Measurements from ENCODE around the gene TAF3.
"Not testable (repeated sequence)": the region's sequence is repeated elsewhere in the genome, so short reads cannot be mapped to it uniquely, and the experiment has no call there.

Gene TAF3

GRCh38 chr10:7972367-7972766 is 154.1 kb downstream of the TAF3 start:
- DNase-seq, result no peak

- DNase-seq, result no peak
Observed at GRCh38 chr10:7980196-7980595, 161.9 kb downstream of the TAF3 start.

- DNase-seq, result no peak
Observed at GRCh38 chr10:7982727-7983126, 164.4 kb downstream of the TAF3 start.

- DNase-seq, result no peak
Observed at GRCh38 chr10:7984325-7984724, 166.0 kb downstream of the TAF3 start.

- no peak for DNase-seq
Observed at GRCh38 chr10:7984896-7985295, 166.6 kb downstream of the TAF3 start.

- no peak for DNase-seq
Observed at GRCh38 chr10:7986851-7987250, 168.5 kb downstream of the TAF3 start.

- DNase-seq, result no peak
Observed at GRCh38 chr10:7988989-7989388, 170.7 kb downstream of the TAF3 start.

GRCh38 chr10:7998831-7999230 is 180.5 kb downstream of the TAF3 start:
- no peak for DNase-seq

- DNase-seq, result no peak
Observed at GRCh38 chr10:8004469-8005000, 186.2 kb downstream of the TAF3 start.

GRCh38 chr10:8006274-8006999 is 188.1 kb downstream of the TAF3 start:
- no peak for DNase-seq

GRCh38 chr10:8009031-8009430 is 190.7 kb downstream of the TAF3 start:
- DNase-seq, result no peak

- no peak for DNase-seq
Observed at GRCh38 chr10:8013006-8013405, 194.7 kb downstream of the TAF3 start.

GRCh38 chr10:8013619-8014018 is 195.3 kb downstream of the TAF3 start:
- no peak for DNase-seq

GRCh38 chr10:8014649-8015048 is 196.3 kb downstream of the TAF3 start:
- DNase-seq, result no peak

- DNase-seq, result no peak
Observed at GRCh38 chr10:8017277-8017676, 199.0 kb downstream of the TAF3 start.

GRCh38 chr10:8023321-8023720 is 205.0 kb downstream of the TAF3 start:
- DNase-seq, result no peak

GRCh38 chr10:8023851-8024250 is 205.5 kb downstream of the TAF3 start:
- DNase-seq, result no peak

GRCh38 chr10:8026349-8027259 is 208.3 kb downstream of the TAF3 start:
- no peak for DNase-seq

GRCh38 chr10:8031211-8031610 is 212.9 kb downstream of the TAF3 start:
- DNase-seq, result not testable (repeated sequence)

GRCh38 chr10:8032558-8032957 is 214.3 kb downstream of the TAF3 start:
- DNase-seq, result no peak

GRCh38 chr10:8033812-8034465 is 215.6 kb downstream of the TAF3 start:
- DNase-seq, result no peak

- DNase-seq, result no peak
Observed at GRCh38 chr10:8034466-8035005, 216.2 kb downstream of the TAF3 start.

GRCh38 chr10:8035006-8035640 is 216.8 kb downstream of the TAF3 start:
- no peak for DNase-seq
